Upper lobe of right lung (tissue), 1 donor: Measurements from ENCODE around the gene TBC1D1. TPM values are rescaled to one million over a fixed set of nuclear protein-coding genes. Genes with fewer than 3 reads are reported as not detected.

ENCODE experiments used
- ATAC-seq: fragments of 200-7000 bp; cut with Tn5 transposase; one replicate; pipeline ENCODE4 v1.9.1; 2020; ENCODE audit warnings: mild to moderate bottlenecking, moderate library complexity
- DNase-seq: peaks from one replicate; pipeline ENCODE4 v3.0.0-alpha.2; 2020
- H3K27ac ChIP-seq: fragments of 200-600 bp; one replicate; pipeline ENCODE4 v1.8.0; 2022
- H3K27me3 ChIP-seq: fragments of 200-600 bp; one replicate; pipeline ENCODE4 v1.8.0; 2022; ENCODE audit warnings: mild to moderate bottlenecking
- H3K36me3 ChIP-seq: fragments of 200-600 bp; one replicate; pipeline ENCODE4 v1.8.0; 2022
- H3K4me1 ChIP-seq: fragments of 200-600 bp; one replicate; pipeline ENCODE4 v1.8.0; 2022
- H3K4me3 ChIP-seq: fragments of 200-600 bp; one replicate; pipeline ENCODE4 v1.8.0; 2022; ENCODE audit warnings: mild to moderate bottlenecking
- H3K9me3 ChIP-seq: fragments of 200-600 bp; one replicate; pipeline ENCODE4 v1.8.0; 2022
- CTCF ChIP-seq: fragments of 200-600 bp; IDR thresholded peaks from one replicate; pipeline ENCODE4 v1.8.0; 2022; ENCODE audit warnings: antibody characterized with exemption
- intact Hi-C: fragments of 100-400 bp; cut with DNase I; formaldehyde crosslinking; loops from one replicate; pipeline ENCODE4 v1.11.0; 2022
- long read RNA-seq: library from polyadenylated mRNA; unstranded; transcript quantifications from one replicate; pipeline ENCODE4 v2.0.0, GENCODE V29; 2021
- total RNA-seq: library from RNA; stranded (reverse); fragmentation: NEBNext Ultra II Directional; extraction: Animal tissue kit (Norgen Biotek cat#: 25700); gene quantifications from one replicate; pipeline ENCODE4 v1.2.1, GENCODE V29; 2021
- donor health status: DM: no; HTN: yes; CAD: no; lungs with severe emphysema.

The TBC1D1 gene
- 61.9 TPM for total RNA-seq
- long read RNA-seq, full-length matches to known transcripts: 12 of 118 reads
- long read RNA-seq, partial matches to known transcripts: 23 of 118 reads
- long read RNA-seq, other reads (novel, unspliced or antisense): 83 of 118 reads

DNA sequence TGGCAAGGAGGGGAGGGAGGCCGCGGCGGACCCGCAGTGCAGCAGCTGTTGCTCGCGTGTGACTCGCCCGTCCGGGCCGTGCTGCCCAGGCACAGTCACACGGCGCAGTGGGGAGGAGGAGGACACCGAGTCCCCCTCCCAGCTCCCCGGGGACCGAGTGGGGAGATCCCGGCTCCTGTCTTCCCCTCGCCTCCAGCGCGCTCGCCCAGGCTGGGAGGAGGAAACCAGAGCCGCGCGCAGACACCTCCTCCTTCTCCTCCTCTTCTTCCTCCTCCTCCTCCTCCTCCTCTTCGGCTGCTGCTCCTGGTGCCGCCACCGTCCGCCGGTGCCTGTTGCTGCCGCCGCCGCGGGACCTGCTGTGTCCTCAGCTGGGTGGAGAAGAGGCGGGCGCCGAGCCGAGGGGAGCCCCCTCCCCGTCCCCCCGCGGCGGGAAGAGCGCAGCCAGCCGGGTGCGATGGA is at the start of gene TBC1D1:
TBC1D1 (plus strand) TSS at position 284 of the 459 bp plus-strand sequence. CDS start 11,012 bp downstream, outside the sequence.
- H3K4me3 ChIP-seq: peak within 1 kb of the TSS; percentile 81
- no peaks in the 10 kb centered on the region for H3K27me3 ChIP-seq
- TF ChIP-seq CTCF: no peak
- peaks cover 10% of the 10 kb centered on the region for H3K4me1 ChIP-seq
- peak; percentile 80 for DNase-seq
- intact Hi-C loops: no loop called here
- ATAC-seq: peak; percentile 66
- H3K27ac ChIP-seq: peak within 1 kb of the TSS; percentile 63
- no peaks in the 10 kb centered on the region for H3K36me3 ChIP-seq
- H3K9me3 ChIP-seq: no peaks in the 10 kb centered on the region

DNA sequence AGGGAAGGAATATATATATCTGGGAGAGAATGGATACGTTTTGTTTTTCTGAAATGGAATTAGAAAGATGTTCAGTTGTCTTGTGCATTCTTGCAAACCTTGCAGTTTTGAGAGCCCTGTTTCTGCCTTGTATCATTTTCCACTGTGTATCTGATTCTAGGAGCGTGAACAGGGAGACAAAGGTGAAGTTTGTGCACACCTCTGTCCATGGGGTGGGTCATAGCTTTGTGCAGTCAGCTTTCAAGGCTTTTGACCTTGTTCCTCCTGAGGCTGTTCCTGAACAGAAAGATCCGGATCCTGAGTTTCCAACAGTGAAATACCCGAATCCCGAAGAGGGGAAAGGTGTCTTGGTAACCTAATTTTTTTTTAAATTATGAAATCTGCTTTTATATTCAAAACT is 46.7 kb upstream of the TBC1D1 start:
- no peak overlapping the region for H3K4me3 ChIP-seq
- H3K27me3 ChIP-seq: no peaks in the 10 kb centered on the region
- no peaks in the 10 kb centered on the region for H3K9me3 ChIP-seq
- H3K27ac ChIP-seq: no peak overlapping the region
- H3K36me3 ChIP-seq: peaks cover 55% of the 10 kb centered on the region
- TF ChIP-seq CTCF: no peak
- ATAC-seq (no peak), DNase-seq (no peak)
- intact Hi-C loops: no loop called here
- H3K4me1 ChIP-seq: no peaks in the 10 kb centered on the region

DNA sequence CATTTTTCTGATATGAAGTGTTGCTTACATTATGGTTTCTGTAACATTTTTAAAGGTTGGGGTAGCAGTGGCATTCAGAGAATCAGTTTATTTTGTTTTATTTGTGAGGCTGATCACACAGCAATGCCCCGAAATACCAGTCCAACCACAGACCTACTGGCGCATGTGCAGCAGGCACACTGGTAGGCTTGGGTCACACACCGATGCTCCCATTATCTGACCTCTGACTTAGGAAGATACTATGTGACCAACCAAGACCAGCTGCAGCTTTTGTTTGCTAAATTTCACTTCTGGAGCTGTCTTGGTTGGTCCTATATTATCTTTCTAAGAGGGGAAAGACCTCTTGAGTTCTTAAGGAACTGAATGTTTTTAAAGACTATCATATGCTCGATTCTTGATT is 45.7 kb upstream of the TBC1D1 start:
- Histone ChIP-seq H3K27me3 (no peaks in the 10 kb centered on the region), H3K4me1 (no peaks in the 10 kb centered on the region), H3K9me3 (no peaks in the 10 kb centered on the region), H3K36me3 (peaks cover 56% of the 10 kb centered on the region), H3K4me3 (no peak overlapping the region), H3K27ac (no peak overlapping the region)
- intact Hi-C loops: no loop called here
- ATAC-seq (no peak), DNase-seq (no peak)
- TF ChIP-seq CTCF: no peak

- no peaks in the 10 kb centered on the region for H3K27me3 ChIP-seq
- intact Hi-C loops: no loop called here
- TF ChIP-seq CTCF: no peak
- peaks cover 50% of the 10 kb centered on the region for H3K36me3 ChIP-seq
- H3K9me3 ChIP-seq: no peaks in the 10 kb centered on the region
- H3K4me1 ChIP-seq: no peaks in the 10 kb centered on the region
- no peak overlapping the region for H3K27ac ChIP-seq
- DNase-seq (no peak), ATAC-seq (no peak)
- H3K4me3 ChIP-seq: no peak overlapping the region
These were observed 43.5 kb upstream of the TBC1D1 start for GRCh38 chr4:37847311-37847884.

GRCh38 chr4:37852376-37852775 is 38.5 kb upstream of the TBC1D1 start:
- DNase-seq (no peak), ATAC-seq (no peak)
- no peak overlapping the region for H3K27ac ChIP-seq
- intact Hi-C loops: no loop called here
- no peaks in the 10 kb centered on the region for H3K9me3 ChIP-seq
- no peak overlapping the region for H3K4me3 ChIP-seq
- H3K36me3 ChIP-seq: peaks cover 42% of the 10 kb centered on the region
- TF ChIP-seq CTCF: no peak
- no peaks in the 10 kb centered on the region for H3K27me3 ChIP-seq
- H3K4me1 ChIP-seq: no peaks in the 10 kb centered on the region
